Esophagus squamous epithelium (tissue), 4 donors: ENCODE results near the gene KLF18.

Experiments
- CTCF ChIP-seq, 6 experiments: fragments of 450-650 bp in 4 of 6; fragments of 200-600 bp in 2 of 6; sonication (generic) in 2 of 6; IDR thresholded peaks; one replicate each; pipeline ENCODE4 v1.5.1; 2016 to 2019; ENCODE audit warnings: antibody characterized with exemption in 6 of 6, mild to moderate bottlenecking in 4 of 6, moderate library complexity in 4 of 6
- POLR2A ChIP-seq, 4 donors: fragments of 450-650 bp; IDR thresholded peaks; one replicate each; pipeline ENCODE4 v1.6.1; 2017; ENCODE audit warnings: antibody characterized with exemption in 4 of 4, mild to moderate bottlenecking in 4 of 4, moderate library complexity in 3 of 4

GRCh38 chr1:44174630-44175029 is 33.2 kb upstream of the KLF18 start:
- TF ChIP-seq CTCF (IDR thresholded peaks at IDR 0.05) (no peak), POLR2A (IDR thresholded peaks at IDR 0.05) (no peak)
